Measurements from ENCODE around the gene P2RX7.

Gene P2RX7

GRCh38 chr12:121131941-121132341, 735 bp upstream of the P2RX7 start:
- no peak overlapping the region for H3K4me3 ChIP-seq (ENCODE audit: low read depth, low read length)
- TF ChIP-seq CTCF (IDR thresholded peaks at IDR 0.05; ENCODE audit: low read depth, low read length, missing control alignments): no peak
- DNase-seq (ENCODE audit: low read depth): no peak
- in situ Hi-C loops (cut with HindIII; ENCODE audit: low sequenced_read_pairs): no loop called here

- in situ Hi-C loops (cut with HindIII; ENCODE audit: low sequenced_read_pairs): no loop called here
- DNase-seq (ENCODE audit: low read depth): no peak
- no peak for TF ChIP-seq CTCF (IDR thresholded peaks at IDR 0.05; ENCODE audit: low read depth, low read length, missing control alignments)
- H3K4me3 ChIP-seq (ENCODE audit: low read depth, low read length): no peak overlapping the region
These were observed 1.2 kb downstream of the P2RX7 start for GRCh38 chr12:121133838-121134237.

GRCh38 chr12:121135320-121135719, 2.6 kb downstream of the P2RX7 start:
- in situ Hi-C loops (cut with HindIII; ENCODE audit: low sequenced_read_pairs): no loop called here
- TF ChIP-seq CTCF (IDR thresholded peaks at IDR 0.05; ENCODE audit: low read depth, low read length, missing control alignments): no peak
- no peak for DNase-seq (ENCODE audit: low read depth)
- H3K4me3 ChIP-seq (ENCODE audit: low read depth, low read length): no peak overlapping the region

- TF ChIP-seq CTCF (IDR thresholded peaks at IDR 0.05; ENCODE audit: low read depth, low read length, missing control alignments): no peak
- in situ Hi-C loops (cut with HindIII; ENCODE audit: low sequenced_read_pairs): no loop called here
- H3K4me3 ChIP-seq (ENCODE audit: low read depth, low read length): no peak overlapping the region
- no peak for DNase-seq (ENCODE audit: low read depth)
These were observed 4.8 kb downstream of the P2RX7 start for GRCh38 chr12:121137512-121137911.

GRCh38 chr12:121138284-121138683, 5.6 kb downstream of the P2RX7 start:
- no peak overlapping the region for H3K4me3 ChIP-seq (ENCODE audit: low read depth, low read length)
- DNase-seq (ENCODE audit: low read depth): no peak
- in situ Hi-C loops (cut with HindIII; ENCODE audit: low sequenced_read_pairs): no loop called here
- no peak for TF ChIP-seq CTCF (IDR thresholded peaks at IDR 0.05; ENCODE audit: low read depth, low read length, missing control alignments)

GRCh38 chr12:121139286-121139685, 6.6 kb downstream of the P2RX7 start:
- DNase-seq (ENCODE audit: low read depth): no peak
- in situ Hi-C loops (cut with HindIII; ENCODE audit: low sequenced_read_pairs): no loop called here
- TF ChIP-seq CTCF (IDR thresholded peaks at IDR 0.05; ENCODE audit: low read depth, low read length, missing control alignments): no peak
- no peak overlapping the region for H3K4me3 ChIP-seq (ENCODE audit: low read depth, low read length)

Measured in astrocyte of the cerebellum (primary cell).